HepG2 (cell line): ENCODE data around the gene CPB1. TPM values are rescaled to one million over a fixed set of nuclear protein-coding genes. Genes with fewer than 3 reads are reported as not detected.

Source experiments
- ATAC-seq: fragments of 200-7000 bp; cut with Tn5 transposase; 3 replicates; pipeline ENCODE4 v1.9.1; 2020; ENCODE audit warnings: mild to moderate bottlenecking, moderate library complexity
- BruUV-seq: library from RNA; stranded (reverse); fragments of 400-500 nt; replicated peaks from 2 replicates; lab custom pipeline; 2021; lab: Mats Ljungman, UMichigan
- CTCF ChIA-PET: fragments of 300-600 bp; formaldehyde crosslinking; extraction: SDS; loops from one replicate; lab custom pipeline; 2021; ENCODE audit warnings: low total read pairs, inconsistent platforms, low intra/inter-chr PET ratio; lab: Yijun Ruan, JAX
- POLR2A ChIA-PET: fragments of 350-600 bp; sonication (Branson Sonifier 250); formaldehyde crosslinking; loops from one replicate; lab custom pipeline; 2020; ENCODE audit warnings: antibody characterized with exemption, inconsistent platforms; lab: Yijun Ruan, JAX
- DNase-seq: peaks from one replicate; pipeline ENCODE4 v3.0.0-alpha.2; 2015; ENCODE audit warnings: low spot score
- FAIRE-seq: peaks from 3 replicates; lab custom pipeline; 2011; peaks lifted over from hg19 to GRCh38; lab: Jason Lieb, UNC
- H2AFZ ChIP-seq: one replicate; pipeline ENCODE4 v1.6.1; 2011; ENCODE audit warnings: low read length, inconsistent platforms
- H3K27ac ChIP-seq: fragments of 300-600 bp; 3 replicates; pipeline ENCODE4 v1.8.0; 2011; ENCODE audit warnings: mixed run types, mild to moderate bottlenecking, mixed read lengths, low read length, inconsistent platforms; ENCODE audit not compliant: insufficient read depth; ENCODE audit errors: extremely low read length
- H3K27me3 ChIP-seq, 2 experiments: fragments of 200-600 bp in 1 of 2; 2 replicates in 1 of 2; 3 replicates in 1 of 2; pipeline versions ENCODE4 v1.6.0 to v1.8.0; 2011; ENCODE audit warnings: low read length in 2 of 2, mild to moderate bottlenecking in 2 of 2, moderate library complexity in 2 of 2, inconsistent platforms in 1 of 2; ENCODE audit not compliant: insufficient read depth in 2 of 2, control insufficient read depth in 1 of 2
- H3K36me3 ChIP-seq, 2 experiments: fragments of 200-600 bp in 1 of 2; replicated peaks in 1 of 2; 2 replicates in 1 of 2; 3 replicates in 1 of 2; pipeline versions ENCODE4 v1.5.1 to v1.8.0; 2011; ENCODE audit warnings: low read length in 2 of 2, inconsistent platforms in 1 of 2; ENCODE audit not compliant: insufficient read depth in 2 of 2, control insufficient read depth in 1 of 2
- H3K4me1 ChIP-seq: 2 replicates; pipeline ENCODE4 v1.5.1; 2012; ENCODE audit warnings: low read length, inconsistent platforms; ENCODE audit not compliant: insufficient read depth
- H3K4me2 ChIP-seq: 2 replicates; pipeline ENCODE4 v1.6.0; 2011; ENCODE audit warnings: low read depth, low read length, inconsistent platforms
- H3K4me3 ChIP-seq, 3 experiments: fragments of 200-600 bp in 1 of 3; sonication (generic), shearing (Covaris generic) in 1 of 3; replicated peaks in 1 of 3; 2 replicates each; pipeline ENCODE4 v1.5.1; 2011 to 2016; ENCODE audit warnings: low read length in 3 of 3, inconsistent platforms in 2 of 3, low read depth in 2 of 3, mild to moderate bottlenecking in 2 of 3, control low read depth in 1 of 3, mixed read lengths in 1 of 3; ENCODE audit not compliant: insufficient read depth in 1 of 3
- H3K79me2 ChIP-seq: one replicate; pipeline ENCODE4 v1.6.1; 2011; ENCODE audit warnings: low read length, inconsistent platforms; ENCODE audit not compliant: insufficient read depth
- H3K9ac ChIP-seq: 2 replicates; pipeline ENCODE4 v1.6.0; 2011; ENCODE audit warnings: mild to moderate bottlenecking, low read depth, low read length, inconsistent platforms; ENCODE audit not compliant: insufficient read depth
- H3K9me3 ChIP-seq: 2 replicates; pipeline ENCODE4 v1.5.1; 2012; ENCODE audit warnings: mild to moderate bottlenecking, low read length
- H4K20me1 ChIP-seq: 2 replicates; pipeline ENCODE4 v1.6.0; 2011; ENCODE audit warnings: inconsistent platforms, mild to moderate bottlenecking, low read length, moderate library complexity; ENCODE audit not compliant: insufficient read depth
- FOSL1 ChIP-seq: sonication (generic); formaldehyde crosslinking; IDR thresholded peaks from 2 replicates; pipeline ENCODE4 v1.9.0; 2021; ENCODE audit warnings: missing genetic modification reagents, borderline replicate concordance
- MAFF ChIP-seq: IDR thresholded peaks from 2 replicates; pipeline ENCODE4 v1.6.1; 2011; ENCODE audit warnings: low read depth, low read length, improper control_type of control experiment
- MAFK ChIP-seq, 2 experiments: IDR thresholded peaks in 1 of 2; conservative IDR thresholded peaks in 1 of 2; 2 replicates each; pipeline ENCODE4 v1.6.1; 2011; ENCODE audit warnings: improper control_type of control experiment in 2 of 2, low read length in 2 of 2
- PAWR ChIP-seq: sonication (generic); formaldehyde crosslinking; IDR thresholded peaks from 2 replicates; pipeline ENCODE4 v1.4.0; 2020; ENCODE audit warnings: missing genetic modification reagents, mild to moderate bottlenecking, borderline replicate concordance
- PHF21A ChIP-seq: sonication (generic); formaldehyde crosslinking; IDR thresholded peaks from 2 replicates; pipeline ENCODE4 v1.5.0; 2020; ENCODE audit warnings: mild to moderate bottlenecking, missing genetic modification reagents
- RBAK ChIP-seq: sonication (generic); formaldehyde crosslinking; IDR thresholded peaks from 2 replicates; pipeline ENCODE4 v1.5.1; 2020; ENCODE audit warnings: mild to moderate bottlenecking, missing genetic modification reagents
- RBM22 ChIP-seq: fragments of 200-400 bp; formaldehyde crosslinking; optimal IDR thresholded peaks from 2 replicates; pipeline ENCODE3; 2017; ENCODE audit warnings: mild to moderate bottlenecking, low read length, moderate library complexity
- SKIL ChIP-seq: sonication (generic); formaldehyde crosslinking; IDR thresholded peaks from 2 replicates; pipeline ENCODE4 v1.8.0; 2022; ENCODE audit warnings: missing genetic modification reagents, mild to moderate bottlenecking, moderate library complexity, borderline replicate concordance
- TAF1 ChIP-seq: sonication (generic); formaldehyde crosslinking; IDR thresholded peaks from 2 replicates; pipeline ENCODE4 v1.4.0; 2020; ENCODE audit warnings: missing genetic modification reagents
- ZNF768 ChIP-seq: sonication (generic); formaldehyde crosslinking; IDR thresholded peaks from 2 replicates; pipeline ENCODE4 v1.4.0; 2020; ENCODE audit warnings: missing genetic modification reagents
- ZNF780A ChIP-seq: sonication (generic); formaldehyde crosslinking; IDR thresholded peaks from 2 replicates; pipeline ENCODE4 v1.8.0; 2022; ENCODE audit warnings: mild to moderate bottlenecking, missing genetic modification reagents, moderate library complexity
- ZNF782 ChIP-seq: sonication (generic); formaldehyde crosslinking; IDR thresholded peaks from 2 replicates; pipeline ENCODE4 v1.4.0; 2020; ENCODE audit warnings: missing genetic modification reagents, mild to moderate bottlenecking, borderline replicate concordance
- ZNF816 ChIP-seq: sonication (generic); formaldehyde crosslinking; IDR thresholded peaks from 2 replicates; pipeline ENCODE4 v1.8.0; 2022; ENCODE audit warnings: missing genetic modification reagents, mild to moderate bottlenecking, borderline replicate concordance
- ZNF883 ChIP-seq: sonication (generic); formaldehyde crosslinking; IDR thresholded peaks from 2 replicates; pipeline ENCODE4 v1.5.1; 2020; ENCODE audit warnings: mild to moderate bottlenecking, missing genetic modification reagents; ENCODE audit errors: not compliant biosample characterization
- ZSCAN21 ChIP-seq: sonication (generic); formaldehyde crosslinking; IDR thresholded peaks from 2 replicates; pipeline ENCODE4 v1.8.0; 2022; ENCODE audit warnings: mild to moderate bottlenecking, missing genetic modification reagents, moderate library complexity, borderline replicate concordance
- WGBS: methylation state at CpG from one replicate; pipeline ENCODE4 v1.1.6; 2017; ENCODE audit warnings: low lambda C conversion rate; 5-methylcytosine and 5-hydroxymethylcytosine counted together
- in situ Hi-C: cut with HindIII; loops from 2 replicates; pipeline ENCODE4 v1.10.0; 2017; ENCODE audit warnings: low pct_unique_long_range_greater_than_20kb; ENCODE audit not compliant: extremely low pct_ligation_motif_present
- intact Hi-C: fragments of 100-400 bp; cut with micrococcal nuclease; formaldehyde crosslinking; loops from one replicate; pipeline ENCODE4 v1.10.0; 2022; ENCODE audit not compliant: unreplicated experiment
- polyA plus RNA-seq, 8 experiments: library from polyadenylated mRNA; depleted of rRNA in 3 of 8; stranded (reverse) in 7 of 8; unstranded in 1 of 8; fragments of >200 nt; fragmentation: Illumina TruSeq in 4 of 8; extraction: Trizol in 4 of 8; gene quantifications; 2 replicates each; pipeline versions ENCODE4 v1.2.1 to v1.2.3, GENCODE V29; 2011 to 2016; ENCODE audit warnings: low read depth in 4 of 8, missing spikeins in 1 of 8, mixed read lengths in 1 of 8; ENCODE audit not compliant: insufficient read depth in 1 of 8
- total RNA-seq, 5 experiments: library from RNA; depleted of rRNA; stranded (reverse); fragments of >200 nt; fragmentation: Illumina TruSeq; extraction: Trizol; gene quantifications; 2 replicates each; pipeline ENCODE4 v1.2.3, GENCODE V29; 2016; ENCODE audit warnings: low read depth in 1 of 5
- TF ChIP-seq, protein P1 (sequence below): sonication (generic); formaldehyde crosslinking; IDR thresholded peaks from 2 replicates; pipeline ENCODE4 v1.4.0; 2020; ENCODE audit warnings: mild to moderate bottlenecking, missing genetic modification reagents

CPB1 gene
- total and polyA plus RNA-seq, 2 of the 13 experiments (the other 11 are each of a cell fraction or from before 2014, with no cell fraction given) = not detected

DNA sequence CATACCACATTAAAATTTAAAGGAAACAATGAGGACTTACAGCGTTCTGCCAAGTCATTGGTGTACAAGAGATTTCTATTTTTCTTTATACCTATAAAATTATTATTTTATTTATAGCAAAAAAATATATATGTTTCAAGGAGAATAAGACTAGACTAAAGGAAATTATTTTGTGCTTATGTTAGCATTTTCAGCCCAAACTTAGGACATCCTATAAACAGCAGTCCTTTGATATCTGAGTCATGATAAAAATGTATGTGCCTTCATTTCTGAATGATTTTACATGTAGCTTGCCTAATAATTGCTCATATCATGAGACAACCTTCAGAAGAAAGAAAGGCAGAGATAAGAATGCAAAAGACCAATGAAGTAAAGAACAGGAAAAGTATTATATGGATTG lies 20.8 kb downstream of the CPB1 start:
- Histone ChIP-seq H3K9me3 (no peaks in the 10 kb centered on the region), H3K27me3 (no peaks in the 10 kb centered on the region), H3K9ac (no peak overlapping the region), H3K4me1 (no peaks in the 10 kb centered on the region), H3K79me2 (no peaks in the 10 kb centered on the region), H3K4me3 (no peak overlapping the region), H3K36me3 (no peaks in the 10 kb centered on the region), H4K20me1 (no peaks in the 10 kb centered on the region), H3K4me2 (no peak overlapping the region), H2AFZ (no peak overlapping the region), H3K27ac (no peak overlapping the region)
- BruUV-seq = no TSS peak
- FAIRE-seq (no peak), ATAC-seq (no peak), DNase-seq (no peak)
- no peak for TF ChIP-seq RBM22
- TF ChIP-seq MAFK (conservative IDR thresholded peaks at IDR 0.05 in 1 of 2, IDR thresholded peaks at IDR 0.05 in 1 of 2; ENCODE audit: low read length in 2 of 2) = peak in 1 of 2 experiments; percentile 81; a peak in 3 of 4 replicates
- peak; percentile 68 for TF ChIP-seq MAFF
- CTCF ChIA-PET = no interaction called here
- in situ Hi-C loops = no loop called here
- POLR2A ChIA-PET = no interaction called here
- 0% methylated on average over 1 of the region's 1 CpG for WGBS
- intact Hi-C loops = no loop called here

DNA sequence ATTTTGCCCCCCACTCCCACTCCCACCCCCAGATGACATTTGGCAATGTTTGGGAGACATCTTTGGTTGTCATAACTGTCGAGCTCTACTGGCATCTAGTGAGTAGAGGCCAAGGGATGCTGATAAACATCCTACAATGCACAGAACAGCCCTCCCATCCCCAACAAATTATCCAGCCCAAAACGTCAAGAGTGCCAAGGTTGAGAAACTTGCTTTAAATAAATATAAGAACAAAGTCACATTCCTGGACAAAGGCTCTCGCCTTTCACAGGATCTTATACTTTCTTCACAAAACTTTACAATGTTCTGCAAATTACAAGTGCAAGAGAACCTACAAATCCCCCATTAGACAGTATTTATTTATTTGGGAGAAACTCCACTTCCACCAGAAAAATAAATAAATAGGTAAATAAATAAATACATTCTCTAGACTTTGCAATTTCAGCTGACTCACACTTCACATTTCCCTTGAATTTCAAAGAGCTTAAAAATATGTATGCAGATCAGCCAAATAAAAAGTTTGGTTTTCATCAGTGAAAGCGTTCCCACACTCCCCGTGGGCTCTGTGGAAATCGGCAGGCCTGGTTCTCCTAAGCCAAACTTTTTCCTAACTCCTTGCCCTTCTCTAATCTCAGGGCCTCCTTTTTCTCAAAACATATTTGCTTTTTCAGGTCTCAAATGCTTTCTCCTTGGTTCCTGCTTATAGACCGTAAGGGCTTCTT lies 24.8 kb downstream of the CPB1 start:
- no peak overlapping the region for H3K9ac ChIP-seq
- H3K4me2 ChIP-seq = no peak overlapping the region
- H3K4me3 ChIP-seq = no peak overlapping the region
- POLR2A ChIA-PET = no interaction called here
- WGBS = 34% methylated on average over 7 of the region's 7 CpGs
- no peaks in the 10 kb centered on the region for H4K20me1 ChIP-seq
- BruUV-seq = no TSS peak
- H3K36me3 ChIP-seq = no peaks in the 10 kb centered on the region
- H3K27ac ChIP-seq = no peak overlapping the region
- in situ Hi-C loops (no loop called here), intact Hi-C loops (no loop called here)
- no peak overlapping the region for H2AFZ ChIP-seq
- no peaks in the 10 kb centered on the region for H3K9me3 ChIP-seq
- H3K4me1 ChIP-seq = no peaks in the 10 kb centered on the region
- DNase-seq (no peak), FAIRE-seq (no peak), ATAC-seq (no peak)
- no peaks in the 10 kb centered on the region for H3K27me3 ChIP-seq
- CTCF ChIA-PET = no interaction called here
- no peaks in the 10 kb centered on the region for H3K79me2 ChIP-seq
- no peak for TF ChIP-seq ZNF883 (CRISPR knock-in tag)
- TF ChIP-seq PAWR (CRISPR knock-in tag) = no peak
- no peak for TF ChIP-seq ZNF782 (CRISPR knock-in tag)
- no peak for TF ChIP-seq RBAK (CRISPR knock-in tag)
- TF ChIP-seq TAF1 (CRISPR knock-in tag) = no peak
- TF ChIP-seq PHF21A = no peak
- TF ChIP-seq ZNF816 (CRISPR knock-in tag) = no peak
- TF ChIP-seq SKIL (CRISPR knock-in tag) = no peak
- no peak for TF ChIP-seq ZSCAN21 (CRISPR knock-in tag)
- TF ChIP-seq MAFK (conservative IDR thresholded peaks at IDR 0.05 in 1 of 2, IDR thresholded peaks at IDR 0.05 in 1 of 2; ENCODE audit: low read length in 2 of 2) = no peak
- TF ChIP-seq, protein P1, sequence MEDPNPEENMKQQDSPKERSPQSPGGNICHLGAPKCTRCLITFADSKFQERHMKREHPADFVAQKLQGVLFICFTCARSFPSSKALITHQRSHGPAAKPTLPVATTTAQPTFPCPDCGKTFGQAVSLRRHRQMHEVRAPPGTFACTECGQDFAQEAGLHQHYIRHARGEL = no peak
- TF ChIP-seq ZNF768 (CRISPR knock-in tag) = no peak
- TF ChIP-seq FOSL1 (CRISPR knock-in tag) = no peak
- TF ChIP-seq ZNF780A (CRISPR knock-in tag) = no peak
